Measurements from ENCODE around the gene ARHGEF40.

- TF ChIP-seq ZNF384 (IDR thresholded peaks at IDR 0.05) (no peak), CTBP1 (IDR thresholded peaks at IDR 0.05; ENCODE audit: borderline replicate concordance) (no peak), LEF1 (IDR thresholded peaks at IDR 0.05; ENCODE audit: borderline replicate concordance) (no peak), PKNOX1 (IDR thresholded peaks at IDR 0.05) (no peak), FOXA1 (IDR thresholded peaks at IDR 0.05) (no peak), NFRKB (IDR thresholded peaks at IDR 0.05) (no peak), ELF4 (IDR thresholded peaks at IDR 0.05) (no peak), TARDBP (IDR thresholded peaks at IDR 0.05) (no peak), FOXK2 (IDR thresholded peaks at IDR 0.05) (no peak), SP1 (IDR thresholded peaks at IDR 0.05) (no peak), FOXM1 (IDR thresholded peaks at IDR 0.05; ENCODE audit: borderline replicate concordance) (no peak), HDGF (IDR thresholded peaks at IDR 0.05; ENCODE audit: borderline replicate concordance) (no peak)
Measured at GRCh38 chr14:21022686-21023085, 47.4 kb upstream of the ARHGEF40 start.
